HL-60/S4 treated with phorbol 12-myristate 13-acetate at 8.2 ng/mL for 4 days and 3 days (cell line): ENCODE results near the gene CDC45.

Source experiments
- in situ Hi-C: fragments of 300-500 bp; cut with MboI; formaldehyde crosslinking; loops from 2 replicates; pipeline ENCODE4 v1.15.0; 2022; ENCODE audit warnings: low sequenced_read_pairs

Gene CDC45

GRCh38 chr22:19492504-19493174, 12.9 kb downstream of the CDC45 start:
- in situ Hi-C loops: no loop called here

- in situ Hi-C loops: no loop called here
Observed at GRCh38 chr22:19494001-19494560, 14.4 kb downstream of the CDC45 start.

GRCh38 chr22:19494676-19495173, 15.0 kb downstream of the CDC45 start:
- in situ Hi-C loops: no loop called here

GRCh38 chr22:19495562-19496323, 16.0 kb downstream of the CDC45 start:
- in situ Hi-C loops: no loop called here

GRCh38 chr22:19496324-19496630, 16.6 kb downstream of the CDC45 start:
- in situ Hi-C loops: no loop called here

GRCh38 chr22:19497245-19497644, 17.5 kb downstream of the CDC45 start:
- in situ Hi-C loops: no loop called here

- in situ Hi-C loops: no loop called here
Observed at GRCh38 chr22:19498154-19498865, 18.6 kb downstream of the CDC45 start.

- in situ Hi-C loops: no loop called here
Observed at GRCh38 chr22:19498866-19499190, 19.1 kb downstream of the CDC45 start.

GRCh38 chr22:19499236-19499879, 19.6 kb downstream of the CDC45 start:
- in situ Hi-C loops: no loop called here

GRCh38 chr22:19499880-19500242, 20.1 kb downstream of the CDC45 start:
- in situ Hi-C loops: no loop called here

GRCh38 chr22:19501897-19502447, 22.3 kb downstream of the CDC45 start:
- in situ Hi-C loops: no loop called here

GRCh38 chr22:19503367-19503766, 23.6 kb downstream of the CDC45 start:
- in situ Hi-C loops: no loop called here

GRCh38 chr22:19503869-19504268, 24.1 kb downstream of the CDC45 start:
- in situ Hi-C loops: no loop called here

GRCh38 chr22:19504900-19505734, 25.4 kb downstream of the CDC45 start:
- in situ Hi-C loops: no loop called here

GRCh38 chr22:19505735-19506126, 26.0 kb downstream of the CDC45 start:
- in situ Hi-C loops: no loop called here

GRCh38 chr22:19506212-19506611, 26.5 kb downstream of the CDC45 start:
- in situ Hi-C loops: no loop called here

GRCh38 chr22:19507534-19507861, 27.8 kb downstream of the CDC45 start:
- in situ Hi-C loops: no loop called here

GRCh38 chr22:19508024-19508776, 28.5 kb downstream of the CDC45 start:
- in situ Hi-C loops: no loop called here

GRCh38 chr22:19509191-19509590, 29.5 kb downstream of the CDC45 start:
- in situ Hi-C loops: no loop called here

GRCh38 chr22:19509923-19510322, 30.2 kb downstream of the CDC45 start:
- in situ Hi-C loops: no loop called here
